HFF-Myc (cell line): ENCODE data around the gene MGAT5.

Experiments used
- DNase-seq: peaks from one replicate; pipeline ENCODE4 v3.0.0-alpha.2; 2011; ENCODE audit warnings: low read depth; ENCODE audit errors: extremely low read depth
- H3K4me3 ChIP-seq: replicated peaks from 2 replicates; pipeline ENCODE4 v1.5.1; 2011; ENCODE audit warnings: low read depth, mild to moderate bottlenecking, control low read depth, low read length
- CTCF ChIP-seq: IDR thresholded peaks from 2 replicates; pipeline ENCODE4 v1.5.1; 2012; ENCODE audit warnings: mild to moderate bottlenecking, low read depth, low read length, control low read depth; ENCODE audit errors: missing control alignments

MGAT5 gene

GRCh38 chr2:134368009-134368817 lies 114.3 kb downstream of the MGAT5 start:
- no peak overlapping the region for H3K4me3 ChIP-seq
- peak; percentile 51 for DNase-seq
- no peak for TF ChIP-seq CTCF

GRCh38 chr2:134369220-134369902 lies 115.5 kb downstream of the MGAT5 start:
- no peak overlapping the region for H3K4me3 ChIP-seq
- TF ChIP-seq CTCF, result no peak
- DNase-seq, result no peak

- no peak for TF ChIP-seq CTCF
- H3K4me3 ChIP-seq, result no peak overlapping the region
- peak; percentile 27 for DNase-seq
Measured at GRCh38 chr2:134370655-134371445, 117.0 kb downstream of the MGAT5 start.

GRCh38 chr2:134372141-134372540 lies 118.3 kb downstream of the MGAT5 start:
- no peak overlapping the region for H3K4me3 ChIP-seq
- DNase-seq, result no peak
- no peak for TF ChIP-seq CTCF

- peak; percentile 85 for DNase-seq
- TF ChIP-seq CTCF, result no peak
- H3K4me3 ChIP-seq, result no peak overlapping the region
Measured at GRCh38 chr2:134372611-134373131, 118.8 kb downstream of the MGAT5 start.

- H3K4me3 ChIP-seq, result no peak overlapping the region
- DNase-seq, result peak; percentile 36
- peak; percentile 43 for TF ChIP-seq CTCF
Measured at GRCh38 chr2:134375935-134376334, 122.1 kb downstream of the MGAT5 start.
